H9 (cell line): ENCODE results near the gene GALNT10. TPM values are rescaled to one million over a fixed set of nuclear protein-coding genes. Genes with fewer than 3 reads are reported as not detected.

Experiments
- DNase-seq: peaks from one replicate; pipeline ENCODE4 v3.0.0-alpha.2; 2017
- H2AFZ ChIP-seq: one replicate; pipeline ENCODE4 v1.6.1; 2013; ENCODE audit warnings: mild to moderate bottlenecking, low read length, control low read depth, moderate library complexity
- H2AK5ac ChIP-seq: 2 replicates; pipeline ENCODE4 v1.6.1; 2013; ENCODE audit warnings: low read length, control low read depth, mixed read lengths; ENCODE audit not compliant: insufficient read length
- H2BK120ac ChIP-seq: one replicate; pipeline ENCODE4 v1.6.1; 2013; ENCODE audit warnings: low read depth, mild to moderate bottlenecking, low read length, control low read depth, inconsistent platforms; ENCODE audit not compliant: poor library complexity, severe bottlenecking
- H2BK12ac ChIP-seq: 2 replicates; pipeline ENCODE4 v1.6.1; 2013; ENCODE audit warnings: low read length, control low read depth, mixed read lengths, low read depth; ENCODE audit not compliant: insufficient read length
- H2BK15ac ChIP-seq: 2 replicates; pipeline ENCODE4 v1.6.1; 2013; ENCODE audit warnings: low read depth, low read length, control low read depth
- H2BK20ac ChIP-seq: one replicate; pipeline ENCODE4 v1.6.1; 2013; ENCODE audit warnings: low read depth, mild to moderate bottlenecking, low read length, control low read depth, inconsistent platforms; ENCODE audit not compliant: poor library complexity, severe bottlenecking
- H2BK5ac ChIP-seq: 2 replicates; pipeline ENCODE4 v1.6.1; 2013; ENCODE audit warnings: low read length, control low read depth, mixed read lengths; ENCODE audit not compliant: insufficient read length
- H3K14ac ChIP-seq: 2 replicates; pipeline ENCODE4 v1.6.1; 2013; ENCODE audit warnings: low read length, control low read depth; ENCODE audit not compliant: insufficient read depth
- H3K18ac ChIP-seq: 2 replicates; pipeline ENCODE4 v1.6.1; 2013; ENCODE audit warnings: low read depth, mild to moderate bottlenecking, mixed read lengths, low read length, control low read depth; ENCODE audit not compliant: insufficient read length
- H3K23ac ChIP-seq: 2 replicates; pipeline ENCODE4 v1.6.1; 2013; ENCODE audit warnings: low read length, control low read depth, mixed read lengths, low read depth; ENCODE audit not compliant: insufficient read length
- H3K23me2 ChIP-seq: 2 replicates; pipeline ENCODE4 v1.6.1; 2013; ENCODE audit warnings: low read depth, mild to moderate bottlenecking, mixed read lengths, low read length, control low read depth; ENCODE audit not compliant: insufficient read length, poor library complexity, severe bottlenecking
- H3K27ac ChIP-seq: 2 replicates; pipeline ENCODE4 v1.5.1; 2013; ENCODE audit warnings: low read length, control low read depth, mixed read lengths, low read depth; ENCODE audit not compliant: insufficient read length
- H3K27me3 ChIP-seq: 2 replicates; pipeline ENCODE4 v1.6.1; 2013; ENCODE audit warnings: low read length, control low read depth, inconsistent platforms; ENCODE audit not compliant: insufficient read depth
- H3K4ac ChIP-seq: 2 replicates; pipeline ENCODE4 v1.6.1; 2013; ENCODE audit warnings: low read depth, mild to moderate bottlenecking, control low read depth, inconsistent platforms, low read length, moderate library complexity
- H3K4me1 ChIP-seq: 2 replicates; pipeline ENCODE4 v1.6.1; 2013; ENCODE audit warnings: low read length, control low read depth, inconsistent platforms; ENCODE audit not compliant: insufficient read depth
- H3K4me2 ChIP-seq: 2 replicates; pipeline ENCODE4 v1.6.1; 2013; ENCODE audit warnings: low read length, control low read depth, mixed read lengths; ENCODE audit not compliant: insufficient read length, insufficient read depth
- H3K56ac ChIP-seq: 2 replicates; pipeline ENCODE4 v1.6.1; 2013; ENCODE audit warnings: low read depth, mild to moderate bottlenecking, mixed read lengths, low read length, control low read depth; ENCODE audit not compliant: insufficient read length
- H3K79me1 ChIP-seq: 2 replicates; pipeline ENCODE4 v1.6.1; 2013; ENCODE audit warnings: low read depth, mild to moderate bottlenecking, moderate library complexity, low read length, control low read depth, inconsistent platforms; ENCODE audit not compliant: insufficient read depth, poor library complexity, severe bottlenecking
- H3K79me2 ChIP-seq: 2 replicates; pipeline ENCODE4 v1.6.1; 2013; ENCODE audit warnings: low read length, control low read depth, inconsistent platforms; ENCODE audit not compliant: insufficient read depth
- H3K9ac ChIP-seq: 2 replicates; pipeline ENCODE4 v1.6.1; 2013; ENCODE audit warnings: low read length, control low read depth, mixed read lengths; ENCODE audit not compliant: insufficient read length; ENCODE audit errors: extremely low read depth
- H3K9me3 ChIP-seq: one replicate; pipeline ENCODE4 v1.6.1; 2013; ENCODE audit warnings: low read depth, low read length, inconsistent platforms; ENCODE audit not compliant: control insufficient read depth
- H3T11ph ChIP-seq: one replicate; pipeline ENCODE4 v1.6.1; 2013; ENCODE audit warnings: mild to moderate bottlenecking, low read length, control low read depth, inconsistent platforms
- H4K20me1 ChIP-seq: one replicate; pipeline ENCODE4 v1.6.1; 2013; ENCODE audit not compliant: control insufficient read depth, insufficient read length, insufficient read depth
- H4K5ac ChIP-seq: 2 replicates; pipeline ENCODE4 v1.6.1; 2013; ENCODE audit warnings: low read depth, mild to moderate bottlenecking, mixed read lengths, low read length, control low read depth; ENCODE audit not compliant: insufficient read length
- H4K8ac ChIP-seq: replicated peaks from 2 replicates; pipeline ENCODE4 v1.6.1; 2013; ENCODE audit warnings: low read length, control low read depth, mixed read lengths, low read depth; ENCODE audit not compliant: insufficient read length
- H4K91ac ChIP-seq: 2 replicates; pipeline ENCODE4 v1.6.1; 2013; ENCODE audit warnings: low read depth, mild to moderate bottlenecking, moderate library complexity, mixed read lengths, low read length, control low read depth; ENCODE audit not compliant: insufficient read length
- H3K27ac Mint-ChIP-seq, 3 experiments: 2 replicates in 2 of 3; 3 replicates in 1 of 3; pipeline ENCODE4 v1.8.0; 2020 to 2021; ENCODE audit warnings: mixed read lengths in 3 of 3, mild to moderate bottlenecking in 1 of 3, moderate library complexity in 1 of 3
- H3K27me3 Mint-ChIP-seq: 2 replicates; pipeline ENCODE4 v1.8.0; 2021; ENCODE audit warnings: low read depth, mild to moderate bottlenecking, moderate library complexity, mixed read lengths
- H3K36me3 Mint-ChIP-seq, 3 experiments: 2 replicates in 2 of 3; 3 replicates in 1 of 3; pipeline ENCODE4 v1.8.0; 2020 to 2021; ENCODE audit warnings: low read depth in 3 of 3, mixed read lengths in 3 of 3; ENCODE audit not compliant: insufficient read depth in 1 of 3
- H3K4me1 Mint-ChIP-seq, 2 experiments: 2 replicates each; pipeline ENCODE4 v1.8.0; 2020; ENCODE audit warnings: mixed read lengths in 2 of 2
- H3K4me3 Mint-ChIP-seq, 2 experiments: 2 replicates in 1 of 2; 3 replicates in 1 of 2; pipeline ENCODE4 v1.8.0; 2020 to 2021; ENCODE audit warnings: mild to moderate bottlenecking in 2 of 2, mixed read lengths in 2 of 2, moderate library complexity in 1 of 2
- H3K9me3 Mint-ChIP-seq, 2 experiments: 2 replicates in 1 of 2; 3 replicates in 1 of 2; pipeline ENCODE4 v1.8.0; 2020; ENCODE audit warnings: mild to moderate bottlenecking in 2 of 2, mixed read lengths in 2 of 2, moderate library complexity in 1 of 2
- WGBS: extraction: QIAGEN DNeasy Blood & Tissue Kit; methylation state at CpG from one replicate; pipeline ENCODE4 v1.1.7; 2013; ENCODE audit warnings: missing lambda C conversion rate, low lambda C conversion rate, mixed read lengths; ENCODE audit not compliant: insufficient read length; ENCODE audit errors: extremely low coverage; 5-methylcytosine and 5-hydroxymethylcytosine counted together
- total RNA-seq: library from RNA; stranded (reverse); gene quantifications from 2 replicates; pipeline ENCODE4 v1.2.1, GENCODE V29; 2021
- TF ChIP-seq, protein P1 (sequence below): fragments of 200-600 bp; sonication (generic); conservative IDR thresholded peaks from 3 replicates; pipeline ENCODE4 v1.8.0; 2021; ENCODE audit warnings: antibody characterized with exemption, mild to moderate bottlenecking

Gene GALNT10
- total RNA-seq, 1 experiment from 2014 or later, result 15.4 TPM

DNA sequence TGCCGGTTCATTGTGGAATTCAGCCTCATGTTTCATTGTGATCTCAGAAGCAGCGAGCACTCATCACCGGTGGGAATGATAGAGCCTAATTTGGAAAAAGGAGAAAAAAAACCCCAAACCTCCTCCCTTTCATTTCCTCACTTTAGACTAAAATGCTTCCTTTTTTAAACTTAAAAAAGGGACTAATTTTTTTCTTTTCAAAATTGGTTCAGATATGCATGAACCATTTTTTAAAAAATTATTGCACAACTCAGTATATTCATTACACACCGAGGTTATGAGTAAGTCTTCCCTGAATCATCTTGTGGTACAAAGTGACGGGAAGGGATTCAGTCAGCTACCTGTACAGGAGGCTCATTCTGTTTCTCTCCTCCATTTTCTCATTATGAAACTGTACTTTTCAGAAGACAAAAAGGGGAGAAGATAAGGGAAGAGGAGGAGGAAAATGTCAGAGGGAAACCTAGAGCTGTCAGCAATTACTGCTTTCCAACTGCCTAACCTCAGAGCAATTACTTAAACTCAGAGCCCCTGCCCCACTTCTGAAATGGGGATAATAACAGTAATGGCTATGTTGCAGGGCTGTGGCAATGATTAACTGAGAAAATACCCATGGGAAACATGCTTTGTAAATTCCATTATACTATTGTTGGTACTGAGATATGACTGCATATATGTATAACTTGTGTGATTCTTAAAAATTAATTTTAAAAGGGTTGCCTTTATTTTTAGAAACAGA, 24.0 kb downstream of the GALNT10 start:
- no peak overlapping the region for H3K9ac ChIP-seq
- H4K5ac ChIP-seq, result no peak overlapping the region
- H3K4me3 Mint-ChIP-seq, result no peak overlapping the region
- no peak overlapping the region for H3K14ac ChIP-seq
- H2BK12ac ChIP-seq, result no peak overlapping the region
- H3K27me3 ChIP-seq, result no peaks in the 10 kb centered on the region
- no peak overlapping the region for H2BK5ac ChIP-seq
- H2AK5ac ChIP-seq, result no peak overlapping the region
- H3K23ac ChIP-seq, result no peak overlapping the region
- peaks cover 20 to 25% of the 10 kb centered on the region in 2 experiments for H3K4me1 Mint-ChIP-seq
- no peak overlapping the region for H3K27ac Mint-ChIP-seq
- H3K18ac ChIP-seq, result no peak overlapping the region
- TF ChIP-seq, protein P1, sequence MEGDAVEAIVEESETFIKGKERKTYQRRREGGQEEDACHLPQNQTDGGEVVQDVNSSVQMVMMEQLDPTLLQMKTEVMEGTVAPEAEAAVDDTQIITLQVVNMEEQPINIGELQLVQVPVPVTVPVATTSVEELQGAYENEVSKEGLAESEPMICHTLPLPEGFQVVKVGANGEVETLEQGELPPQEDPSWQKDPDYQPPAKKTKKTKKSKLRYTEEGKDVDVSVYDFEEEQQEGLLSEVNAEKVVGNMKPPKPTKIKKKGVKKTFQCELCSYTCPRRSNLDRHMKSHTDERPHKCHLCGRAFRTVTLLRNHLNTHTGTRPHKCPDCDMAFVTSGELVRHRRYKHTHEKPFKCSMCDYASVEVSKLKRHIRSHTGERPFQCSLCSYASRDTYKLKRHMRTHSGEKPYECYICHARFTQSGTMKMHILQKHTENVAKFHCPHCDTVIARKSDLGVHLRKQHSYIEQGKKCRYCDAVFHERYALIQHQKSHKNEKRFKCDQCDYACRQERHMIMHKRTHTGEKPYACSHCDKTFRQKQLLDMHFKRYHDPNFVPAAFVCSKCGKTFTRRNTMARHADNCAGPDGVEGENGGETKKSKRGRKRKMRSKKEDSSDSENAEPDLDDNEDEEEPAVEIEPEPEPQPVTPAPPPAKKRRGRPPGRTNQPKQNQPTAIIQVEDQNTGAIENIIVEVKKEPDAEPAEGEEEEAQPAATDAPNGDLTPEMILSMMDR, result no peak
- H2AFZ ChIP-seq, result no peak overlapping the region
- no peaks in the 10 kb centered on the region; a peak in 1 of 7 replicates for H3K36me3 Mint-ChIP-seq
- no peak overlapping the region for H3K27ac ChIP-seq
- H3K79me2 ChIP-seq, result 0 out of 2 replicates have a peak, but pooled peaks cover 2% of the 10 kb centered on the region
- no peak overlapping the region for H3K4me2 ChIP-seq
- H3K27me3 Mint-ChIP-seq, result no peaks in the 10 kb centered on the region; the same call in 1 of the 2 replicates
- no peak overlapping the region for H4K8ac ChIP-seq
- H3K79me1 ChIP-seq, result no peaks in the 10 kb centered on the region
- H3K9me3 ChIP-seq, result no peaks in the 10 kb centered on the region
- no peaks in the 10 kb centered on the region for H3K9me3 Mint-ChIP-seq
- H3T11ph ChIP-seq, result no peak overlapping the region
- peaks cover 9% of the 10 kb centered on the region for H3K4me1 ChIP-seq
- H4K20me1 ChIP-seq, result no peaks in the 10 kb centered on the region
- no peak for DNase-seq
- no peak overlapping the region for H3K4ac ChIP-seq
- no peak overlapping the region for H4K91ac ChIP-seq
- no CpG with 5 or more reads among the region's 5 CpGs for WGBS
- H2BK120ac ChIP-seq, result no peak overlapping the region
- no peak overlapping the region for H2BK20ac ChIP-seq
- no peaks in the 10 kb centered on the region for H3K23me2 ChIP-seq
- no peak overlapping the region for H3K56ac ChIP-seq
- no peak overlapping the region for H2BK15ac ChIP-seq
